ENCODE measurements around the gene FHIT. TPM values are rescaled to one million over a fixed set of nuclear protein-coding genes. Genes with fewer than 3 reads are reported as not detected.

FHIT gene
- total and polyA plus RNA-seq, 9 donors, result 5.1 to 11.8 (median 9.5) TPM

DNA sequence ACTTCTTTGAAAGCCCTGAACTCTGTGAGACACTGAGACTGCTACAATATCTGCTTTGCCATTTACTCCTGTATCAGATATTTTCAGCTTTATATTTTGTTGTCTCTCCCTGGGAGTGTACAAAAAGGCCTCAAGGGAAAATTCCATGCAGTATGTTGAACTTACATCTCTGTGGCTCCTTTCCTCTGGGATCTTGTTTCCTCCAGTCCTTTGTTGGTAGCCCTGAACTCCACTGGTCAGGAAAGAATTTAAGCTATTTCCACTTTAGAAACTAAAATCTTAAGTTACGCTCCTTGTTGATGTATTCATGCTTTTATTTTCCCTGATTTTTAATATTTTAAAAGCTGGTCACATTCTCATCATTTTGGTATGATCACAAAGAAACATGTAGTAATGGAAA, 277.9 kb downstream of the FHIT start:
- no peak overlapping the region for H3K4me3 ChIP-seq
- 19 to 34% (median 22%) methylated on average over 1 of the region's 1 CpG for WGBS, 3 donors
- H3K4me1 ChIP-seq (ENCODE audit: insufficient read depth), result no peaks in the 10 kb centered on the region
- intact Hi-C loops (cut with DNase I), result no loop called here
- TF ChIP-seq, protein P1, sequence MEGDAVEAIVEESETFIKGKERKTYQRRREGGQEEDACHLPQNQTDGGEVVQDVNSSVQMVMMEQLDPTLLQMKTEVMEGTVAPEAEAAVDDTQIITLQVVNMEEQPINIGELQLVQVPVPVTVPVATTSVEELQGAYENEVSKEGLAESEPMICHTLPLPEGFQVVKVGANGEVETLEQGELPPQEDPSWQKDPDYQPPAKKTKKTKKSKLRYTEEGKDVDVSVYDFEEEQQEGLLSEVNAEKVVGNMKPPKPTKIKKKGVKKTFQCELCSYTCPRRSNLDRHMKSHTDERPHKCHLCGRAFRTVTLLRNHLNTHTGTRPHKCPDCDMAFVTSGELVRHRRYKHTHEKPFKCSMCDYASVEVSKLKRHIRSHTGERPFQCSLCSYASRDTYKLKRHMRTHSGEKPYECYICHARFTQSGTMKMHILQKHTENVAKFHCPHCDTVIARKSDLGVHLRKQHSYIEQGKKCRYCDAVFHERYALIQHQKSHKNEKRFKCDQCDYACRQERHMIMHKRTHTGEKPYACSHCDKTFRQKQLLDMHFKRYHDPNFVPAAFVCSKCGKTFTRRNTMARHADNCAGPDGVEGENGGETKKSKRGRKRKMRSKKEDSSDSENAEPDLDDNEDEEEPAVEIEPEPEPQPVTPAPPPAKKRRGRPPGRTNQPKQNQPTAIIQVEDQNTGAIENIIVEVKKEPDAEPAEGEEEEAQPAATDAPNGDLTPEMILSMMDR (IDR thresholded peaks at IDR 0.05), result no peak
- DNase-seq, result no peak
- no peak overlapping the region for H3K27ac ChIP-seq
- H3K9me3 ChIP-seq, result no peaks in the 10 kb centered on the region
- no peaks in the 10 kb centered on the region for H3K27me3 ChIP-seq
- H3K36me3 ChIP-seq, result no peaks in the 10 kb centered on the region

GRCh38 chr3:60972599-60972998, 278.7 kb downstream of the FHIT start:
- DNase-seq, result no peak
- H3K9me3 ChIP-seq, result no peaks in the 10 kb centered on the region
- H3K27ac ChIP-seq, result no peak overlapping the region
- TF ChIP-seq, protein P1 (IDR thresholded peaks at IDR 0.05), result no peak
- no peak for TF ChIP-seq EP300 (IDR thresholded peaks at IDR 0.05)
- no peak for TF ChIP-seq POLR2A (IDR thresholded peaks at IDR 0.05)
- no peaks in the 10 kb centered on the region for H3K36me3 ChIP-seq
- no peaks in the 10 kb centered on the region for H3K4me1 ChIP-seq (ENCODE audit: insufficient read depth)
- intact Hi-C loops (cut with DNase I), result no loop called here
- H3K4me3 ChIP-seq, result no peak overlapping the region
- no peaks in the 10 kb centered on the region for H3K27me3 ChIP-seq

GRCh38 chr3:60970850-60971249, 280.4 kb downstream of the FHIT start:
- Histone ChIP-seq H3K36me3 (no peaks in the 10 kb centered on the region), H3K9me3 (no peaks in the 10 kb centered on the region), H3K4me1 (ENCODE audit: insufficient read depth) (no peaks in the 10 kb centered on the region), H3K27ac (no peak overlapping the region), H3K27me3 (no peaks in the 10 kb centered on the region), H3K4me3 (no peak overlapping the region)
- intact Hi-C loops (cut with DNase I), result no loop called here
- DNase-seq, result no peak
- TF ChIP-seq EP300 (IDR thresholded peaks at IDR 0.05) (no peak), POLR2A (IDR thresholded peaks at IDR 0.05) (no peak)
- TF ChIP-seq, protein P1 (IDR thresholded peaks at IDR 0.05), result no peak
- 83 to 88% (median 85%) methylated on average over 4 of the region's 4 CpGs for WGBS, 3 donors

DNA sequence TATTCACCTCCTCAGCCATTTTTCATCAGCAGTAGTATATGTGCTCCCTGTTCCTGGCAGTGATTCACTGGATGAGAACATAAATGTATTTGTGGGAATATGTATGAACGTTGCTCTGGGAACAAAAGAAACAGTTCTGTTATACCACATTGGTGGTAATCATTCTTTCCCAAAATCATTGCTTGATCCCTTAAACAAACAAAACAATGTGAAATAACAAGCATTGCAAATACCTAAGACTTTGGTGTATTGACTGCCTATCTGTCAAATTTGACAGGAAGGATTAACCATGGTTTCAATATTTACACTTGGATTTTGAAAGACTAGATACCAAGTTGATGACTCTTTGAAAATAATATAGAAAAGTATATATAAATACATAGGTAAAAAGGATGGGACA, 284.1 kb downstream of the FHIT start:
- intact Hi-C loops (cut with DNase I), result no loop called here
- Histone ChIP-seq H3K4me1 (ENCODE audit: insufficient read depth) (no peaks in the 10 kb centered on the region), H3K36me3 (no peaks in the 10 kb centered on the region), H3K27ac (no peak overlapping the region), H3K4me3 (no peak overlapping the region), H3K27me3 (no peaks in the 10 kb centered on the region), H3K9me3 (no peaks in the 10 kb centered on the region)
- DNase-seq, result no peak
- TF ChIP-seq, protein P1 (IDR thresholded peaks at IDR 0.05), result no peak
- WGBS, 3 donors, result 86 to 90% (median 88%) methylated on average over 1 of the region's 1 CpG

DNA sequence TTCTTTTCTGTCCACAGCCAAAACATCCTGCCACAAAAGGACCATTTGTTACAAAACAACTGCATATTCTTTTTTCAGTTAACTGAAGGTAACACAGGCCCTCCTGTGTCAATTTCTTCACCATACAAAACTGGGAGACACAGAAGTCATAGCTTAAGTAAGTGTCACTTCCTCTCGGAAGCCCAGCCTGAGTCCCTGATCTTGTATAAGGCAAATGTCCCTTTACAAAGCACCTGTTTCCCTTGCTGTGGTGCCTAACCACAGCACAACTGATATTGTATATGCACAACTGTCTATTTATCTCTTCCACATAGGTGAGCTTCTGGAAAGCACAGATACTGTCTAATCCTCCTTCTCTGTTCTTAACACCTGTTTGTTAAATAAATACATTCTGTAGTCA, 293.7 kb downstream of the FHIT start:
- Histone ChIP-seq H3K27ac (no peak overlapping the region), H3K4me3 (no peak overlapping the region), H3K9me3 (no peaks in the 10 kb centered on the region), H3K4me1 (ENCODE audit: insufficient read depth) (no peaks in the 10 kb centered on the region), H3K27me3 (no peaks in the 10 kb centered on the region), H3K36me3 (no peaks in the 10 kb centered on the region)
- intact Hi-C loops (cut with DNase I), result no loop called here
- DNase-seq, result no peak
- WGBS, 3 donors, result 89 to 98% (median 95%) methylated on average over 1 of the region's 1 CpG
- TF ChIP-seq EP300 (IDR thresholded peaks at IDR 0.05) (no peak), POLR2A (IDR thresholded peaks at IDR 0.05) (no peak)
- TF ChIP-seq, protein P1 (IDR thresholded peaks at IDR 0.05), result no peak

Measured in ovary (tissue), 9 donors.